Measurements from ENCODE around the gene FRRS1.

Gene FRRS1

DNA sequence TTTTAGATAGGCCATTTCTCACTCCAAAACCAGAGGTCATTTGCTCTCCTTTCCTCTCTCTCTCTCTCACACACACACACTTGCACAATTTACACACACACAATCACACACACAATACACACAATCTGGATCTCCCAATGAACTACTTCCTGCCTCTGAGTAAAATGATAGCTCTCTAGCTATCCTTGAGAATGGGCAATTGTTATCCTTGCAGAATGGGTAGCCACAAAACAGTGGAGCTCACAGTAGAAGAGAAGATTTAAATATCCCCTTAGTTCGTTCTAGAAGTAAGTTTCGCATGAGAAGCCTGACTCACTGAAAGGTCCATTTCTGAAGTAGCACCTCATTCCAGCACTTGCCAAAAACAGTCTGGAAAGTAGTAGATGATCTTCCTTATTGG, 102.9 kb downstream of the FRRS1 start:
- DNase-seq (ENCODE audit: low spot score) = no peak
- TF ChIP-seq, protein P1, sequence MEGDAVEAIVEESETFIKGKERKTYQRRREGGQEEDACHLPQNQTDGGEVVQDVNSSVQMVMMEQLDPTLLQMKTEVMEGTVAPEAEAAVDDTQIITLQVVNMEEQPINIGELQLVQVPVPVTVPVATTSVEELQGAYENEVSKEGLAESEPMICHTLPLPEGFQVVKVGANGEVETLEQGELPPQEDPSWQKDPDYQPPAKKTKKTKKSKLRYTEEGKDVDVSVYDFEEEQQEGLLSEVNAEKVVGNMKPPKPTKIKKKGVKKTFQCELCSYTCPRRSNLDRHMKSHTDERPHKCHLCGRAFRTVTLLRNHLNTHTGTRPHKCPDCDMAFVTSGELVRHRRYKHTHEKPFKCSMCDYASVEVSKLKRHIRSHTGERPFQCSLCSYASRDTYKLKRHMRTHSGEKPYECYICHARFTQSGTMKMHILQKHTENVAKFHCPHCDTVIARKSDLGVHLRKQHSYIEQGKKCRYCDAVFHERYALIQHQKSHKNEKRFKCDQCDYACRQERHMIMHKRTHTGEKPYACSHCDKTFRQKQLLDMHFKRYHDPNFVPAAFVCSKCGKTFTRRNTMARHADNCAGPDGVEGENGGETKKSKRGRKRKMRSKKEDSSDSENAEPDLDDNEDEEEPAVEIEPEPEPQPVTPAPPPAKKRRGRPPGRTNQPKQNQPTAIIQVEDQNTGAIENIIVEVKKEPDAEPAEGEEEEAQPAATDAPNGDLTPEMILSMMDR (IDR thresholded peaks at IDR 0.05; ENCODE audit: borderline replicate concordance, control extremely low read depth, extremely low read depth, insufficient read depth, missing control alignments) = no peak
- in situ Hi-C loops (cut with MboI; ENCODE audit: low sequenced_read_pairs, unreplicated experiment) = no loop called here

DNA sequence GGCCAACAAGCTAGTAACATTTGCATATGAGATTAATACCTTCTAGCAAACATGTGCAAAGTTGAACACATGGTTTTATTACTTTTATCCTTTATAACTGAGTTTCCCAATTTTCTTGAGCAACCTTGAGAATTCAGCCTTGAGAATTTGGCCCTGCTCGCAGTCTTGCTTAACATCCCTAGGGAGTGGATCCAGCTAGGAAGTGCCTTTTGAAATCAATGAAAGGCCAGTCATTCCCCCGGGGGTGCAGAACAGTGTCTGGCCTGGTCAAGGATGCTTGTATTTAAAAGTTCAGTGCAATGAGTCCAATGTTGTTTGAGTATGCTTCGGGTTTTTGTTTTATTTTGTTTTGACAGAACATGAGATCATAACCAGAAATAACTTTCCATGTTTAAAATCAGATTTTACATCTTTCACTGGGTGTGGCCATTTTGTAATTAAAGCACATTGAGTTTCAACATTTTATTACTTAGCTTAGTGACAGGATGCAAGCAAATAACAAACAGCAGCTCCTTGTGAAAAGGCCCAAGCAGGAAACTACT, 103.8 kb downstream of the FRRS1 start:
- no peak for DNase-seq (ENCODE audit: low spot score)
- in situ Hi-C loops (cut with MboI; ENCODE audit: low sequenced_read_pairs, unreplicated experiment) = no loop called here
- TF ChIP-seq, protein P1 (IDR thresholded peaks at IDR 0.05; ENCODE audit: borderline replicate concordance, control extremely low read depth, extremely low read depth, insufficient read depth, missing control alignments) = no peak

DNA sequence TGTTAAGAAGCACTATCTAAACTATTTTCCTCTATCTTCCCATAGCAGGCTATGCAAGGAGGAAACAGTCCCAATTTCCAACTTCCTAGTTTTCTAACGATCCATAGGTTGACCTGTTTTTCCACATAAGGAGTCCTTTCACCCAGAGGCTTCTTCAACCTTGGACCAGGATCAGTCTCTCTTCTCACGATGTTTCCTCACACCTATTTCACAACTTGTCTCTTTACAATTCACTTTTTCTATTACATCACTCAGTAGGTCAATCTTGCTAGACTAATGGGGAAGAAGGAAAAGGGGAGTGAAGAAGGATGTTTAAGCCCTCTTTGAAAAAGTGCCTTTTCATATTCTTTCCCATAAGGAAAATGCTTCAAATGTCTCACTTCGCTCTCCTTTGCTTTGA, 104.7 kb downstream of the FRRS1 start:
- no peak for DNase-seq (ENCODE audit: low spot score)
- TF ChIP-seq, protein P1 (IDR thresholded peaks at IDR 0.05; ENCODE audit: borderline replicate concordance, control extremely low read depth, extremely low read depth, insufficient read depth, missing control alignments) = no peak
- in situ Hi-C loops (cut with MboI; ENCODE audit: low sequenced_read_pairs, unreplicated experiment) = no loop called here

DNA sequence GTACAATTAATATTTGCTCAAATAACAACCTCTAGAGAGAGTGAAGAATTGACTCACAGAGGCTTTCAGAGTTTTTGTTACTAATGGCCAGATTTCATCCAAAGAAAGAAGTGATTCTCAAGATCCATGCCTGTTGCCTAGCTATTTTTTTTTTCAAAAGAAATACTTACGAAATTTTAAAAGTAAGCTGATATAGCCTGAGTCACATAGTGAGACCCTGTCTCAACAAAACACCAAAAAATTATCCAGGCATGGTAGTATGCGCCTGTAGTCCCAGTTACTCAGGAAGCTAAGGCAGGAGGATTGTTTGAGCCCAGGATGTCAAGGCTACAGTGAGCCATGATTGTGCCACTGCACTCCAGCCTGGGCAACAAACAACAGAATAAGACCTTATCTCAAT, 105.9 kb downstream of the FRRS1 start:
- TF ChIP-seq, protein P1 (IDR thresholded peaks at IDR 0.05; ENCODE audit: borderline replicate concordance, control extremely low read depth, extremely low read depth, insufficient read depth, missing control alignments) = no peak
- in situ Hi-C loops (cut with MboI; ENCODE audit: low sequenced_read_pairs, unreplicated experiment) = no loop called here
- DNase-seq (ENCODE audit: low spot score) = no peak

DNA sequence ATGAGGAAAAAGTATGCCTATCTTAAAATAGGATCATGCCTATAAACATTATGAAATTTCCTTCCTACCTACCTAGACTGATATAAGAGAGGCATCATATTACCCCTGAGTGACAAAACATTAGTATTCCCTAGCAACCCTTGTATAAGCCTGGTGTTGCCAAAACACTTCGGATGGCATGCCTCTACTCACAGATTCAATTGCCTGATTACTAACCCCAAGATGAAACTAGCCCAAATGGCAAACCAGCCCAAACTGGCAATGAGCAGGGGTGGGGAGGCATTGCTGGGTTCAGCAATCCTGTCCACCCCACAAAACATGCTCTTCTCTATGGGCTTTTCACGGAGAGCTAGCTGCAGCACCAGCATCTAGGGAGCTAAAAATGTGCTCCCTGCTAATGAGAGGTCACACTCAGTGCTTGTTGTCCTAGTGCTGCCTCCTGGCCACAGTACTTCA, 106.7 kb downstream of the FRRS1 start:
- TF ChIP-seq, protein P1 (IDR thresholded peaks at IDR 0.05; ENCODE audit: borderline replicate concordance, control extremely low read depth, extremely low read depth, insufficient read depth, missing control alignments) = no peak
- in situ Hi-C loops (cut with MboI; ENCODE audit: low sequenced_read_pairs, unreplicated experiment) = no loop called here
- no peak for DNase-seq (ENCODE audit: low spot score)
